ENCODE measurements around the gene HSPA9.

DNA sequence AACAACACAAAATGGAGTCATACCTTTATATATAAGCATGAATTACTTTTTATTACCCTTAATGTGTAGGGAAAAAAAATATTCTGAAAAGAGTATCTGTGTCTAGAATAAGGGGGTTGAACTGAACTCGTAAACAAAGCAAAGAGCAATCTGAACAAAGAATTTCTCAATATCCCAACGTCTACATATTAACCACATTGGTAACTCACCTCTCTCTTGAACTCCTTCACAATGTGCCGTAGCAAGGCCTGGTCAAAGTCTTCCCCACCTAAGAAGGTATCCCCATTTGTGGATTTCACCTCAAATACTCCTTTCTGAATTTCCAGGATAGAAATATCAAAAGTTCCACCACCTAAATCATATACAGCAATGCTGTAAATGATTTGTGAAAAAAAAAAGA lies 8.4 kb downstream of the HSPA9 start:
- no peak for TF ChIP-seq POLR2AphosphoS5 (IDR thresholded peaks at IDR 0.05; ENCODE audit: low read depth, low read length)
- TF ChIP-seq TAF1 (IDR thresholded peaks at IDR 0.05; ENCODE audit: borderline replicate concordance, insufficient read depth, low read length) = no peak
